ENCODE data around the gene FOXO3.

GRCh38 chr6:108521616-108522107 is 39.1 kb upstream of the FOXO3 start:
- no peak for TF ChIP-seq POLR2AphosphoS5 (IDR thresholded peaks at IDR 0.05; ENCODE audit: low read depth, low read length)
- TF ChIP-seq RFX5 (IDR thresholded peaks at IDR 0.05; ENCODE audit: low read length) = no peak
- TF ChIP-seq REST (IDR thresholded peaks at IDR 0.05; ENCODE audit: low read depth, low read length) = no peak
- no peak for TF ChIP-seq CTCF (IDR thresholded peaks at IDR 0.05)

Measured in SK-N-SH (cell line).